Fibroblast of lung (primary cell): Measurements from ENCODE around the gene HTR2A. TPM values are rescaled to one million over a fixed set of nuclear protein-coding genes. Genes with fewer than 3 reads are reported as not detected.

ENCODE experiments used
- DNase-seq, 2 donors: peaks; one replicate each; pipeline versions ENCODE4 v3.0.0 to v3.0.0-alpha.2; 2010; ENCODE audit warnings: low read depth in 2 of 2
- H2AFZ ChIP-seq: 2 replicates; pipeline ENCODE4 v1.5.1; 2012; ENCODE audit warnings: low read length, control low read depth, inconsistent platforms
- H3K27ac ChIP-seq: 2 replicates; pipeline ENCODE4 v1.5.1; 2011; ENCODE audit warnings: low read length, control low read depth; ENCODE audit not compliant: insufficient read depth
- H3K27me3 ChIP-seq: 2 replicates; pipeline ENCODE4 v1.5.1; 2011; ENCODE audit warnings: mild to moderate bottlenecking, low read length; ENCODE audit not compliant: control insufficient read depth, insufficient read depth
- H3K36me3 ChIP-seq: 2 replicates; pipeline ENCODE4 v1.5.1; 2011; ENCODE audit warnings: low read length; ENCODE audit not compliant: control insufficient read depth, insufficient read depth
- H3K4me1 ChIP-seq: 2 replicates; pipeline ENCODE4 v1.5.1; 2011; ENCODE audit warnings: low read length; ENCODE audit not compliant: control insufficient read depth, insufficient read depth; ENCODE audit errors: extremely low read depth
- H3K4me2 ChIP-seq: 2 replicates; pipeline ENCODE4 v1.5.1; 2011; ENCODE audit warnings: low read length, control low read depth; ENCODE audit not compliant: insufficient read depth; ENCODE audit errors: extremely low read depth
- H3K4me3 ChIP-seq, 4 experiments: fragments of 200-600 bp in 1 of 4; sonication (generic) in 1 of 4; replicated peaks in 1 of 4; 2 replicates each; pipeline ENCODE4 v1.5.1; 2011 to 2016; ENCODE audit warnings: low read length in 4 of 4, low read depth in 3 of 4, mild to moderate bottlenecking in 3 of 4, control low read depth in 2 of 4, inconsistent platforms in 1 of 4, mixed read lengths in 1 of 4; ENCODE audit not compliant: insufficient read depth in 1 of 4; ENCODE audit errors: control extremely low read depth in 1 of 4
- H3K79me2 ChIP-seq: 2 replicates; pipeline ENCODE4 v1.5.1; 2012; ENCODE audit warnings: mild to moderate bottlenecking, low read length, inconsistent platforms; ENCODE audit not compliant: control insufficient read depth, insufficient read depth
- H3K9ac ChIP-seq: 2 replicates; pipeline ENCODE4 v1.5.1; 2011; ENCODE audit warnings: mild to moderate bottlenecking, low read length, control low read depth; ENCODE audit not compliant: insufficient read depth
- H3K9me3 ChIP-seq: 2 replicates; pipeline ENCODE4 v1.5.1; 2012; ENCODE audit warnings: low read depth, low read length; ENCODE audit not compliant: control insufficient read depth, insufficient read depth
- H4K20me1 ChIP-seq: 2 replicates; pipeline ENCODE4 v1.5.1; 2011; ENCODE audit warnings: low read length; ENCODE audit not compliant: control insufficient read depth, insufficient read depth; ENCODE audit errors: extremely low read depth
- CTCF ChIP-seq, 2 donors: IDR thresholded peaks in 1 of 2; conservative IDR thresholded peaks in 1 of 2; 1 replicate in 1 of 2; 2 replicates in 1 of 2; pipeline ENCODE4 v1.5.1; 2011 to 2012; ENCODE audit warnings: low read length in 2 of 2, control low read depth in 1 of 2, inconsistent platforms in 1 of 2, low read depth in 1 of 2, mild to moderate bottlenecking in 1 of 2
- EZH2 ChIP-seq: IDR thresholded peaks from 2 replicates; pipeline ENCODE4 v1.5.1; 2012; ENCODE audit warnings: low read length, control low read depth, mild to moderate bottlenecking; ENCODE audit errors: missing control alignments
- polyA plus RNA-seq, 2 donors: library from polyadenylated mRNA; depleted of rRNA in 1 of 2; stranded (reverse) in 1 of 2; unstranded in 1 of 2; fragments of >200 nt; gene quantifications; 2 replicates each; pipeline ENCODE4 v1.2.1, GENCODE V29; 2011 to 2012; ENCODE audit warnings: missing spikeins in 1 of 2
- total RNA-seq: library from RNA; depleted of rRNA; stranded (reverse); fragments of >200 nt; gene quantifications from 2 replicates; pipeline ENCODE4 v1.2.1, GENCODE V29; 2014

HTR2A gene
- total and polyA plus RNA-seq, 2 donors (not counting 1 experiment from before 2014, with no cell fraction given): 0.01 to 0.33 TPM

DNA sequence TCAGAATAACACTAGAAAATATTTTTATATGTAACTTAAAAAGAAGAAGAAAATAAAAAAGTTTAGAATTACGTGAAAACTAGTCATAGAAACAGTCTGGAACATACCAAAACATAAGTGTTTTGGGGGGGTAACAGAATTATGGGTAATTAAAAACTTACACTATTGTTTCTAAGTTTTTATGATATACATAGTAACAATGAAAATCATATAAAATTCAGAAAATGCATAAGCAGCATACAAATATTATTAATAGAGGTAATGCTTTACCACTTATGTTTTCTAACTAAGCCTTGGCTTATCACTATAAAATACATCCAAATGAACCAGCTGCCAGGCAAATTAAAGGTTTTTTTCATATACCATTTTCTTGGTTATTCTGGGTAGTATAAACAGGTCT, 114.8 kb downstream of the HTR2A start:
- H3K79me2 ChIP-seq: no peaks in the 10 kb centered on the region
- no peak overlapping the region for H3K9ac ChIP-seq
- peaks cover 2% of the 10 kb centered on the region for H3K36me3 ChIP-seq
- no peak overlapping the region for H2AFZ ChIP-seq
- no peak overlapping the region for H3K4me3 ChIP-seq
- no peak overlapping the region for H3K27ac ChIP-seq
- H4K20me1 ChIP-seq: no peaks in the 10 kb centered on the region
- H3K4me2 ChIP-seq: no peak overlapping the region
- peaks cover 3% of the 10 kb centered on the region for H3K4me1 ChIP-seq
- TF ChIP-seq EZH2 (no peak), CTCF (conservative IDR thresholded peaks at IDR 0.05 in 1 of 2, IDR thresholded peaks at IDR 0.05 in 1 of 2; ENCODE audit: low read depth in 1 of 2, low read length in 2 of 2) (no peak)
- no peak for DNase-seq
- no peaks in the 10 kb centered on the region for H3K27me3 ChIP-seq
- H3K9me3 ChIP-seq: no peaks in the 10 kb centered on the region

Other genes with a start within 250 kb of the HTR2A start
- 97.8 and 118 TPM in 2 replicates for gene ESD, start 99.9 kb downstream of the HTR2A start, total RNA-seq
- 175 and 193 TPM in 2 replicates for gene ESD, start 99.9 kb downstream of the HTR2A start, polyA plus RNA-seq